ENCODE data around the gene MED27.

Gene MED27

DNA sequence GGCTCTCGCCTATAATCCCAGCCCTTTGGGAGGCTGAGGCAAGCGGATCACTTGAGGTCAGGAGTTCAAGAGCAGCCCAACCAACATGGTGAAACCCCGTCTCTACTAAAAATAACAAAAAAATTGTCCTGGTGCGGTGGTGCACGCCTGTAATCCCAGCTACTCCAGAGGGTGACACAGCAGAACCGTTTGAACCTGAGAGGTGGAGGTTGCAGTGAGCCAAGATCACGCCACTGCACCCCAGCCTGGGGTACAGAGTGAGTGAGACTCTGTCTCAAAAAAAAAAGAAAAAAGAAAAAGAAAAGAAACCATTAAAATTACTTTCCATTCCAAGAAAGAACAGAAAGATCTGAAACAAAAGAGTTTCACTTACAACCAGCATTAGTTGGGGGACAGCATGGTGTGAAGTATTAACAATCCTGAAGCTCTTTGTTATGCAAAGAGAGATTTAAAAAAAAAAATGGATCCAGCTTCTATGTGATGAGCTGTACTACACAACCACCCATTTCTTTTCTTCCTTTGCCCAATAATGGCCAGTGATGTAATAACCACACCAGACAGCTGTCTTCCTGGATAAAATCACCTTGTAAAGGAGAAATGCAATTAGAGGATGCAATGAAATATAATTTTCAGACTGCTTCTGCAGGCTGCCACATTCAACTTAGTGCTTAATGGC, 76.9 kb downstream of the MED27 start:
- no peak for DNase-seq (ENCODE audit: extremely low read depth in 1 of 2, low read depth in 1 of 2)

DNA sequence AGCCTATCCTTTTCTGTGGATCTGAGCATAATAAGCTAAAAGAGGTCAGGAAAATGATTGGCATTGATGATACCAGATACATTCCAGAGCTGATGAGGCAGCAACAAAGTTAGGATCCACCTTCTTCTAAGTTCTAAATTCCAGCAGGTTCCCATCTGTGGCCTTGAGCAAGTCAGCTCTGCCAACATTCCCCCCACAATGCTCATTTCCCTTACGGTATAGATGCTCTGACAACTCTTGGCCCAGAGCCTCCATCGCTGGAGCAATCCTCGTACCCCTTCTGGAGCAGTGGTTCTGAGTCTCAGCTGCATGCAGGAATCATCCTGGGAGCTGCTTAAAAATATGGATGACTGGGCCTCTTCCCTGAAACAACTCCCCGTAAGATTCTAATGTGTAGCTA, 78.1 kb downstream of the MED27 start:
- DNase-seq (ENCODE audit: extremely low read depth in 1 of 2, low read depth in 1 of 2): no peak

DNA sequence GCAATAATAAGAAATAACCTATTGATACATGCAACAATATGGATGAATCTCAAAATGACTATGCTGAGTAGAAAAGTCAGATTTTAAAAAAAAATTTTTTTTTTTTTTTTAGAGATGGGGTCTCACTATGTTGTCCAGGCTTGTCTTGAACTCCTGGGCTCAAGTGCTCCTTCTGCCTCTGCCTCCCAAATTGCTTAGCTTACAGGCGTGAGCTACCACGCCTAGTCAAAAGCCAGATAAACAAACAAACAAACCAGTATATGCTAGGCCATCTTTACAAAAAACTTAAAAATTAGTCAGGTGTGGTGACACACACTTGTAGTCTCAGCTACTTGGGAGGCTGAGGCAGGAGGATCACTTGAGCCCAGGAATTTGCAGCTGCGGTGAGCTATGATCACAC, 79.0 kb downstream of the MED27 start:
- DNase-seq (ENCODE audit: extremely low read depth in 1 of 2, low read depth in 1 of 2): no peak

DNA sequence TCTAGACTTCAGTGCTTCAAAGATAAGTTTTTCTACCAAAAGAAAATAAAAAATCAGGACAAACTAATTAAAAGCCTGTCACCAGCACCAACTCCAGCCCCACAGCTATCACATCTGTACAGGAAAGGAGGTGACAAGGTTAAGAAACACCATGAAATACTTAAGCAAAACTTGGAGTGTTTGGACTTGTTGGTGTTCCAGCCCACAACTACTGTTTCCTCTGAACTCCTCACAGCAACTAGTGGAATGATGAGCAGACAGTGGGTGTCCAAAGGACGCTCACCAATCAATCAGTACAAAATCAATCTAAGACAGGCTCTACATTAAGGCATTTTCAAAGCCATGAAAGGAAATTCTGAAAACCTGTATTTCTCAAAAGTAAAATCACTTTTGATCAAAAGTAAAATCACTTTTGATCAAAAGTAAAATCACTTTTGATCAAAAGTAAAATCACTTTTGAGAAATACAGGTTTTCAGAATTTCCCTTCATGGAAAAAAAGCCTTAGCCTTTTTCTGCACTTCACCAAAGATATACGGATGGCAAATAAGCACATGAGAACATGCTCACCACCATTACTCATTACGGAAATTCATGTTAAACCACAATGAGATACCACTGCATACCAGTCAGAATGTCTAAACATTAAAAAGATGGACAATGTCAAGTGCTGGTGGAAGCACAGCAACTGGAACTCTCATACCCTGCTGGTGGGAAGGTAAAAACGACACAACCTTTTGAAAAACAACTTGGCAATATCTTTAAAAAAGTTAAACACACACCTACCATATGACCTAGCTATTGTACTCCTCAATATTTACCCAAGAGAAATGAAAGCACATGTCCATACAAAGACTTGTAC, 79.7 kb downstream of the MED27 start:
- no peak for DNase-seq (ENCODE audit: extremely low read depth in 1 of 2, low read depth in 1 of 2)

DNA sequence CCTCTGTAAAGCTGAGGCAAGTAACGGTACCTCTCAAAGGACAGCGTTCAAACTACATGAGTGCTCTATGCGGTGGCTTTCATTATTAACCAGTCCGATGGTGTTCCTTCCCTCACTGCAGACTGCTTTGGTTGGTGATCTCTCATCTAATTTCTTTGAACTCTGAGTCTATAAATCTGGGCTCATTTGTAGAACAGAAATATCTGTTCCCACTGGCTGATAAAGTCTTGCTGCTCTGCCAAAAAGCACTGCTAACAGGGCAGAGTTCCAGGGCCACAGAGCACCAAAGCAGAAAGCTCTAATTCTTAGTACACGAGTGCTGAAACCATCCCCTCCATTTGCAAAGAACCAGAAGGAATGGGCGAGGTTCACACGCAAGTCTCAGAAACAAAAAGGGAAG, 81.9 kb downstream of the MED27 start:
- no peak for DNase-seq (ENCODE audit: extremely low read depth in 1 of 2, low read depth in 1 of 2)

DNA sequence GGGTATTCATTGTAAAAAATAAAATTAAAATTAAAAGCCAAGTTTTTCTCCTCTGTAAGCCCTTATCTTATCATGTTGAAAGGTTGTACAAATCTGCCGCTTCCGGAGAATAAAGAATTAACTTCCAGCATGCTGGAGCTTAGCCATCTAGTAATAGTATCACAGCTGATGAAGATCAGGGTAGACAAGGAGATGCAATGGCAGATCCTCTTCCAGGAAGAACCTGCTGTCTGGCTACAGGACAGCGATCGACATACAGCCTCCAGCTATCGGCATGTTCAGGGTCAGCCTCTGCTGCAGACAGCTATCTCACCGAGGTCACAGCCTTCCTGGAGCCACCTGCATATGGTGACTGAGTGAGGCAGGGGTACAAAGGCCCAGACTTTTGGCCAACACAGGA, 82.6 kb downstream of the MED27 start:
- DNase-seq (ENCODE audit: extremely low read depth in 1 of 2, low read depth in 1 of 2): no peak

DNA sequence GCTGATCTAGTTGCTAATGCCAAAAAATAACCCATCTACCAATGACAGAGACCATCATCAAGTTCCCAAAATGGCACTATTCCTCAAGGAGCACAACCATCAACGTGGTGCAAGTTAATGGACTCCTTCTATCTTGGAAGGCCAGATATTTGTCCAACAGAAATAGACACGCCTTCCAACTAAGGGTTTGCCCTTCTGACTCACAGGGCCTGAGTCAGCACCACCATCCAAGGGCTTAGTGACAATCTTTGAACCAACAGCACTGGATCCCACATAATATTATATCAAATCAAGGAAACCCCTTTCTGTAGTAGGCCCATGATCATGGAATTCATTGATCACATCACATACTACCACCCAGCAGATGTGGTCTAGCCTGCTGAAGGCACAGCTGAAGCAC, 84.3 kb downstream of the MED27 start:
- DNase-seq (ENCODE audit: extremely low read depth in 1 of 2, low read depth in 1 of 2): no peak

DNA sequence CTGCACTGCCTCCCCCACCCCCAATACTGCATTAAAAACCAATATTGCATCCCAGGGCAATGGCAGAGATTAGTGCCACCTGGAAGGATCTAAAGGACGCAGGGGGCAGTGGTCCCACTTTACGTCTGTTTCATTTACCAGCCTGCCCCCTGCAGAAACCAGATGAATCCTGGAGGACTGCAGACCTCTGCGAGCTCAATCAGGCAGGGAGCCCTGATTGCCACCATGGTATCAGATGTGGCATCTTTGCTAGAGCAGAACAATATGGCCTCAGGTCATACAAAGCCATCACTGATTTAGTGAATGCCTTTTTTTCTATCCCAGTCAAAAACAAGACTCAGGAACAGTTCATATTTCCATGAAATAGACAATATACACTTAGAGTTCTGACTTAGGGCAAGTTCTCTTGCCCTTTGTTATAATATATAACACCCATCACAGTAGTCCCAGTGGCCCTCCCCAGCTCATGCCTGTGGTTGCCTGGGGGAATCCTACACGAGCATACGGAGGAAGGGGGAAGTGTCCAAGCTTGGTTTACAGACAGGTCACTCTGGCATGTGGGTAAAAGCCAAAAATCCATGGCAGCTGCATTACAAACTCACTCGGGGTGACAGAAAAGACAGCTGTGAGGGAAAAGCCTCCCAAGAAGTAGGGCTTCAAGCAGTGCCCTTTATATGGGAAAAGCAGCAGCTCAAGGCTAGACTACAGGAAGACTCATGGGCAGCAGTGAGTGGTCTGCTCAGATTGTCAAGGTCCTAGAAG, 85.1 kb downstream of the MED27 start:
- DNase-seq (ENCODE audit: extremely low read depth in 1 of 2, low read depth in 1 of 2): no peak

DNA sequence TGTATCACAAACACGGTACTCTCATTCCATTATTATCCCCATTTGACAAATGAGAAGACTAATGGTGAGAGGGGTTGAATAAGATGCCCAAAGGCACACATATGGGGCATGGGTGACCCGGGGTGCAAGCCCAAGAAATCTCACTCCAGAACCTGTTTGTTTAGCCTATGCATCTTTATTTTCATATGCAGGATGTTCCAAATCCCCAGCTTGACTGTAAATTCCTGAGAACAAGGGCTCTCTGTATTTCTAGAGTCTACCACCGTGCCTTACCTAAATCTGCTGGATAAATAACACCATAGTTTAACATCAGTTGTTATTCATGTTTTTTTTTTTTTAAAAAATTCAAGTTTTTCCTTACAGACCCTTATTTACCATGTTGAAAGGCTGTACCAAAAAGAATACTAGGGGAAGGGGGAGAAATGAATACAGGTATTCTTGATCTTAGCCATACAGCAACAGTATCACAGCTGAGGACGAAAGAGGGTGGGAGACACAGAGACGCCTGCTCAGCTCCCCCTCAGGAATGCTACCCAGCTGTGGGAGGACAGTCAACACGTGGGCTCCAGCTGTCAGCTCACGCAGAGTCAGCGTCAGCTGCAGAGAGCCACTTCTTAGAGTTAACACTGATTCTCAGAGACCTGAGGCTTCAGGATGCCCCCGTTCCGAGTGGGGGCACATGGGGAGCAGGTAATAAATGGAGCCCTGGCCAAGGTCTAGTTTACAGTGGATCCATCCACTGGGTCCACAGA, 86.6 kb downstream of the MED27 start:
- DNase-seq (ENCODE audit: extremely low read depth in 1 of 2, low read depth in 1 of 2): no peak

DNA sequence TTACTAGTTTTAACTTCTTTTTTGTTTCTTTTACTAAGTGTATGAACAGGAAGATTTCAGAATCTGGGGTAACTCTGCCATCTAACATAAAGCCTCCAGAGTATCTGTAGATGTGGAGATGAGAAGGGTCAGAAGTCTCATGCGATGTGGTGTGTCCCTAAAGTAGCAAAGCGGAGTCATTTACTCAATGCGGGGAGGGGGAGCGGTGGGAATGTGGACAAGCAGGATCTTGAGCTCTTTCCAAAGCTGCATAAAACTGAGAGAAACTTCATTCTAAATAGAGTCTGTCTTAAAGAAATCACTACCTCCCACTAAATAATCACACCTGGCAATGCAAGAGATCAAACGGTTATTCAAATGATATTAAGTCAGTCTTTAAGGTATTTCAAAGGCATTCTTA, 92.4 kb downstream of the MED27 start:
- DNase-seq (ENCODE audit: extremely low read depth in 1 of 2, low read depth in 1 of 2): no peak

DNA sequence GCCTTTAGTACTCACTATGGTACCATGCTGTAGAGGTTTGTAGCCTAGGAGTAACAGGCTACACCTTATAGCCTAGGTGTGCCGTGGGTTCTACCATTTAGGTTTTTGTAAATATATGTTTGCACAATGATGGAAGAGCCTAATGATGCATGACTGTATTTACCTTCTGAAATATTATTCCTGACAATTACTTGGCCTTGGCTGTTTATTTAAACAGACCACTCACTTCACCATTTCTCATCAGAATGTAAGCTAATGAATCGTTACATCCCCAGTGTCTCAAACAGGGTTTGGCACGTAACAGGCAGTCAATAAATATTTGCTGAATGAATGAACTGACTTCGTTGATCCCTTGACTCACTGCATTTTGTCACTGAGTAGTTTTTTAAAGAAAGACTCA, 93.1 kb downstream of the MED27 start:
- DNase-seq (ENCODE audit: extremely low read depth in 1 of 2, low read depth in 1 of 2): no peak

DNA sequence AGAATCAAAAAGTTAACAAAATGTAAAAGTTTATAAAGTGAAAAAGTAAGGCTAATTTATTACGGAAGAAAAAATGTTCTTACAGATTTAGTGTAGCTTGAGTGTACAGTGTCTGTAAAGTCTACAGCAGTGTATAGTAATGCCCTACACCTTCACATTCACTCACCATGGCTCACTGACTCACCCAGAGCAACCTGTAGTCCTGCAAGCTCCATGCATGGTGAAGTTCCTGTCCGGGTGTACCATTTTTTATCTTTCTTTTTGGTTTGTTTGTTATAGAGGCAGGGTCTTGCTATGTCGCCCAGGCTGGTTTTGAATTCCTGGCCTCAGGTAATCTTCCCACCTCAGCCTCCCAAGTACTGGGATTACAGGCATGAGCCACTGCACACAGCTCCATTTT, 93.6 kb downstream of the MED27 start:
- no peak for DNase-seq (ENCODE audit: extremely low read depth in 1 of 2, low read depth in 1 of 2)

DNA sequence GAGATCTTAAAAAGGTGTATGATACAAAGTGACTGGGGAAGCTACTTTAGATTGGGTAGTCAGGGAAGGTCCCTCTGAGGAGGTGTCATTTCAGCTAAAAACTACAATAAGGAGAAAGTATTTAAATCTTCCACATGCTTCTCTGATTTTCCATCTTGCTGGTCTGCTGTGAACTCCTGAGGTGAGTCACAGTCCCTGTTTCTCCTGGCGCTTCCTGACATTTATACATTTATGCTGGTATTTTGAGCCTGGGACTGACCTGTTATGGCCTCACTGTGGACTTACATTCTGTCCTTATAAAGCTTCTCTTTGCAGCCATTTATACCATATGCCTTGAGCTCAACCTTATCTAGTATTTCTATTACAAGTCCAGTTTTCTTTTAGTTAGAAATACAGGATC, 95.1 kb downstream of the MED27 start:
- DNase-seq (ENCODE audit: extremely low read depth in 1 of 2, low read depth in 1 of 2): no peak

DNA sequence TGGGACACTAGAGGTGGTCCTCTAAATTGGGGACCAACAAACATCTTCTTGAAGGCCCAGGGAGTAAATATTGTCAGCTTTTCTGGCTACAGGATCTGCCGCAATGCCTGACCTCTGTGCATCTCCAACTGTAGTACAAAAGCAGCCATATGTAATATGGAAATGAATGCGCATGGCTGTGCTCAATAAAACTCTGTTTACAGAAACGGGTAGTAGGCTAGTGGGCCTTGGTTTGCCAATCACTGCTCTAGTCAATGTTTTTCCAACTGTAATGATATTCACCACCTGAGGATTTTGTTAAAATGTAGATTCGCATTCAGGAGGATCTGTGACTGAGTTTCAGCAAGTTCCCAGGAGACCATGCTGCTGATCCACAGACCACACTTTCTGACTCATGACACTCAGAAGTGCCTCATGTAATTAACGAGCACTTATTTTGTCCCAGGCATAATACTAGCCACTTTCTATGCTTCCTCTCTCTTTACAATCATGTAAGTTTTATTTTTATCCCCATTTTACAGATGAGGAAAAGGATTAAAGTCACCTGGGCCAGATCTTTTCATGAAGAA, 96.9 kb downstream of the MED27 start:
- DNase-seq (ENCODE audit: extremely low read depth in 1 of 2, low read depth in 1 of 2): no peak

DNA sequence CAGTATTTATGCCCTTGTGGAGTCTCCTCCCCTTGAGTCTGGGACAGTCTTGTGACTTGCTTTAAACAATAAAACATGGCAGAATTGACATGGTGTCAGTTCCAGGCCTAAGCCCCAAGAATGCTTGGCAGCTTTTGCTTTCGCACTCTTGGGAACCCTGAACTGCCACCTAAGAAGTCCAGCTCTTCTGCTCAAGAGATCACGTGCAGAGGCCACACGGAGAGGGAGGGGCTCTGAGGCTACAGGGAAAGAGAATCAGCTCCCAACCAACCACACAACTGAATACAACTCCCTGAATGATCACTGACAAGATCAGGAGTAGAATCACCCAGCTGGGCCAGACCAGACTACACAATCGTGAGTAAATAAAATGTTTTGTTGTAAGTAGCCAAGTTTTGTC, 97.6 kb downstream of the MED27 start:
- DNase-seq (ENCODE audit: extremely low read depth in 1 of 2, low read depth in 1 of 2): no peak

DNA sequence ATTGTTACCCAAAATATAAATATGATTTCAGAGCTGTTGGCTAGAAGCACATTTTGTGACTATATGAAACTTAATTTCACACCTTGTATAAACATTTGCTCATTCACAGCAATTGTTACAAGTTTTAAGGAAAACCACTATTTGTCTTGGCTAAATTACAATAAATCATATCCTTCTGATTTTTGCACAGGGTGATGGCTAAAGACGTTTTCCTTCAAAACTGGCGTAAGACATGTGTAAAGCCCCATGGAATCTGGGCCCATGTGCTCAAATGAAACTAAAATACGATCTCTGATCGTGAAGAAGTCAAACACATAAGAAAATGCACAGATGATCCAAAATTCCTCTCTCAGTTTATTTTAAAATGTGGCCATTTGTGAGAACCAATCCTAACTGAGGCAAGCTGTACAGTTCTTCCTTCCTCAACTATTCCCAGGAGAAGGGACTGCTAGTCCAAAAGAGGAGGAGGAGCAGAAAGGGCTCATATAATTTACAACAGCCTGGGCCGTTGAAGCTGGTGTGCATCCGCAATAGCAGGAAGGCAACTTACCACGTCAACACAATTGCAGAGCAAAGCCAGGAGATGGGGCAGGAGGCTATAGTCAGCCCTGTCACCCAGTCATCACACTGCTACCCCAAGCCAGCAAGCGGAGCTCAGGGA, 98.4 kb downstream of the MED27 start:
- no peak for DNase-seq (ENCODE audit: extremely low read depth in 1 of 2, low read depth in 1 of 2)

DNA sequence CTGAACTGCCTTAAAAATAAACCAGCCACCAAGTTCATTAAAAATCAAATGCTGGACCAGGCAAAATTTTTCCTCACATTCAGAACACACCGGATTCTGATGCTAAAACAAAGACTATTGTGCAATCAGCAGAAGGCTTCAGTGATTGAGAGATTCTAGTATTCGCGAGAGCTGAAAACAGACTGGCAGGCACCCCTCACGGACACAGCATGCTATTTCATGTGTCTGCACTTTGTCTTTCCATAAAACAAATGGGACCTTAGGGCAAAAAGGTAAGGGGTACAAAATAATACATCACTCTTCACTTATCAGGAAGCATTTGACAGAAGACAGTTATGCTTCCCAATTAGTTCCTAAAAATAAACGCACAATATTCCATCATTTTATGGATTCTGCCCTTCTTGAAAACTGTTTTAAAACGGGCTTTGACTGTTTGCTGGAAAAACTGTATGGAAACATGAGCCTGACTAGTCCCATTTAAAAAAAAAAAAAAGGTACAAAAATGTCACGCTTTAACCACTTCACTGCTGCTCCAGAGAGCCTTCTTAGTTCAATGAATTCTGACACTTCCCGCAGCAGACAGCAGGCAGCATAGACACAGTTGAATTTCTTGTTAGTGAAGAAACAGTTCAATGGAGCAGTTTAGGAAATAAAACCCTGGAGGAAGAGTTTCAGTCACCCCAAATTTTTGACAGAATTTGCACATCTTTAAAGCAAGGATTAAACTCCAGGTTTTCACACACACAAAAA, 99.2 kb downstream of the MED27 start:
- no peak for DNase-seq (ENCODE audit: extremely low read depth in 1 of 2, low read depth in 1 of 2)

DNA sequence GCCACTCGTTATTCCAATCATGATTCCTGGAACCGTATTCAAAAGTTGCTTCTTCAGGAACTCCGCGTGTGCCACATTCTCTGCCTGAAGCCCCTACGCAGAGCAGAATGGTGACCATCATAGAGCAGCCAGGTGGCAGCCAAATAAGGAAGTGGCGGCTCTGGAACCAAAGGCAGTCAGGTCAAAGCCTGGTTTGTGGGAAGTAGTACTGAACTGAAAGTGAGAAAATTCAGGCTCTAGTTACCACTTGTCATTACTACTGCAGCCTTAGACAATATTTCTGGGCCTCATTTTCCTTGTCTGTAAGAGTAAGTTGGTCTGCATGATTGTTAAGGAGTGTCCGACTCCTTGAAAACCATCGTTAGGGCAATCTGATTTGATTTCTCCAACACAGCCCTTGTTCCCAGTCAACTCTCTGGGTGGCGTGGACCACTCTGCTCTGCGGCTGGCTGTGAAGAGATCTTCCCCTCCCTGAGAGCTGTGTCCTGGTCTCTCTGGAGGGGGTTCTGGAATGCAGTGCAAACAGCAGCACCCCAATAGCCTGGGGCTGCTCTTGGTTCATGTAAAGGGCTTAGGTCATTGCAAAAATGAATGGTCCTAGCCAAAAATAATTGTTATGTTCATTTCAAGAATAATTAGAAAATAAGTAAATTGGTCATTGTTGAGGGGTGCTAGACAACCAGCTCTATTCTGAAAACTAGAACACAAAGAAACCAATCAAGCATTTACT, 102.4 kb downstream of the MED27 start:
- no peak for DNase-seq (ENCODE audit: extremely low read depth in 1 of 2, low read depth in 1 of 2)

Measured in activated CD8-positive, alpha-beta memory T cell treated with anti-CD3 and anti-CD28 coated beads for 1 hour (primary cell).